Trophoblast cell (in vitro differentiated cells and primary cell): Measurements from ENCODE around the gene MAP3K15.

ENCODE experiments used
- DNase-seq, 2 donors: peaks; one replicate each; pipeline ENCODE4 v3.0.0-alpha.2; 2016
- H2AFZ ChIP-seq: 2 replicates; pipeline ENCODE4 v1.6.1; 2013; ENCODE audit warnings: low read length, moderate library complexity, mild to moderate bottlenecking; ENCODE audit not compliant: insufficient read depth, poor library complexity
- H2AK5ac ChIP-seq: 2 replicates; pipeline ENCODE4 v1.6.1; 2013; ENCODE audit warnings: mild to moderate bottlenecking, low read length
- H2BK120ac ChIP-seq: 2 replicates; pipeline ENCODE4 v1.6.1; 2013; ENCODE audit warnings: low read length, mild to moderate bottlenecking, moderate library complexity; ENCODE audit not compliant: insufficient read depth, poor library complexity
- H2BK12ac ChIP-seq: 2 replicates; pipeline ENCODE4 v1.6.1; 2013; ENCODE audit warnings: mild to moderate bottlenecking, low read length, moderate library complexity
- H2BK5ac ChIP-seq: 2 replicates; pipeline ENCODE4 v1.6.1; 2013; ENCODE audit warnings: low read length, low read depth, moderate library complexity, mild to moderate bottlenecking; ENCODE audit not compliant: poor library complexity
- H3K14ac ChIP-seq: 2 replicates; pipeline ENCODE4 v1.6.1; 2013; ENCODE audit warnings: mild to moderate bottlenecking, low read length
- H3K18ac ChIP-seq: 2 replicates; pipeline ENCODE4 v1.6.1; 2013; ENCODE audit warnings: mild to moderate bottlenecking, low read length
- H3K23ac ChIP-seq: 2 replicates; pipeline ENCODE4 v1.6.1; 2013; ENCODE audit warnings: low read length
- H3K27ac ChIP-seq: 2 replicates; pipeline ENCODE4 v1.5.1; 2013; ENCODE audit warnings: low read depth, mild to moderate bottlenecking, inconsistent platforms, low read length, moderate library complexity
- H3K27me3 ChIP-seq: 2 replicates; pipeline ENCODE4 v1.6.1; 2013; ENCODE audit warnings: inconsistent platforms, mild to moderate bottlenecking, low read length, moderate library complexity; ENCODE audit not compliant: insufficient read depth
- H3K36me3 ChIP-seq, 2 experiments: 1 replicate in 1 of 2; 2 replicates in 1 of 2; pipeline ENCODE4 v1.6.1; 2013; ENCODE audit warnings: low read length in 2 of 2, mild to moderate bottlenecking in 2 of 2, moderate library complexity in 1 of 2; ENCODE audit not compliant: insufficient read depth in 2 of 2, control insufficient read depth in 1 of 2
- H3K4ac ChIP-seq: 2 replicates; pipeline ENCODE4 v1.6.1; 2013; ENCODE audit warnings: low read depth, mild to moderate bottlenecking, low read length, moderate library complexity
- H3K4me1 ChIP-seq, 2 experiments: 1 replicate in 1 of 2; 2 replicates in 1 of 2; pipeline ENCODE4 v1.6.1; 2013; ENCODE audit warnings: low read length in 2 of 2, mild to moderate bottlenecking in 2 of 2, moderate library complexity in 1 of 2; ENCODE audit not compliant: insufficient read depth in 2 of 2, control insufficient read depth in 1 of 2
- H3K4me2 ChIP-seq: 2 replicates; pipeline ENCODE4 v1.6.1; 2013; ENCODE audit warnings: inconsistent platforms, mild to moderate bottlenecking, low read length, moderate library complexity
- H3K4me3 ChIP-seq: 2 replicates; pipeline ENCODE4 v1.5.1; 2013; ENCODE audit warnings: mild to moderate bottlenecking, low read depth, low read length, inconsistent platforms
- H3K79me1 ChIP-seq: one replicate; pipeline ENCODE4 v1.6.1; 2013; ENCODE audit warnings: low read length
- H3K79me2 ChIP-seq: 2 replicates; pipeline ENCODE4 v1.6.1; 2013; ENCODE audit warnings: low read length, mild to moderate bottlenecking; ENCODE audit not compliant: control insufficient read depth, insufficient read depth, poor library complexity
- H3K9ac ChIP-seq: 2 replicates; pipeline ENCODE4 v1.6.1; 2013; ENCODE audit warnings: mild to moderate bottlenecking, low read length
- H3K9me3 ChIP-seq: 2 replicates; pipeline ENCODE4 v1.6.1; 2013; ENCODE audit warnings: low read depth, mild to moderate bottlenecking, control low read depth, inconsistent platforms, low read length; ENCODE audit not compliant: insufficient read depth
- H4K12ac ChIP-seq: 2 replicates; pipeline ENCODE4 v1.6.1; 2013; ENCODE audit warnings: low read depth, mild to moderate bottlenecking, low read length, moderate library complexity
- H4K8ac ChIP-seq: 2 replicates; pipeline ENCODE4 v1.6.1; 2013; ENCODE audit warnings: low read depth, mild to moderate bottlenecking, low read length, moderate library complexity
- H4K91ac ChIP-seq: one replicate; pipeline ENCODE4 v1.6.1; 2013; ENCODE audit warnings: low read depth, mild to moderate bottlenecking, low read length, moderate library complexity
- WGBS: extraction: QIAGEN DNeasy Blood & Tissue Kit; methylation state at CpG from one replicate; pipeline ENCODE4 v1.1.7; 2013; ENCODE audit warnings: missing lambda C conversion rate; ENCODE audit not compliant: insufficient read length, insufficient coverage; ENCODE audit errors: extremely low coverage; 5-methylcytosine and 5-hydroxymethylcytosine counted together

The MAP3K15 gene

GRCh38 chrX:19382555-19383145 lies 132.7 kb downstream of the MAP3K15 start:
- no peak overlapping the region for H2BK5ac ChIP-seq
- H3K18ac ChIP-seq, result no peak overlapping the region
- H3K27me3 ChIP-seq, result no peaks in the 10 kb centered on the region
- no peak overlapping the region for H3K23ac ChIP-seq
- H4K12ac ChIP-seq, result no peak overlapping the region
- no peak overlapping the region for H2AFZ ChIP-seq
- no peak overlapping the region for H3K4me3 ChIP-seq
- no peak overlapping the region for H3K14ac ChIP-seq
- no peak overlapping the region for H4K91ac ChIP-seq
- H2AK5ac ChIP-seq, result no peak overlapping the region
- no peak overlapping the region for H3K4me2 ChIP-seq
- no peaks in the 10 kb centered on the region for H3K79me2 ChIP-seq
- no peaks in the 10 kb centered on the region for H3K36me3 ChIP-seq
- H2BK120ac ChIP-seq, result no peak overlapping the region
- WGBS, result no CpG with 5 or more reads among the region's 16 CpGs
- peak; percentile 49 to 54 for DNase-seq
- H3K9ac ChIP-seq, result no peak overlapping the region
- H3K4me1 ChIP-seq, result no peaks in the 10 kb centered on the region
- no peak overlapping the region for H2BK12ac ChIP-seq
- H4K8ac ChIP-seq, result no peak overlapping the region
- H3K79me1 ChIP-seq, result no peaks in the 10 kb centered on the region
- H3K27ac ChIP-seq, result no peak overlapping the region
- no peak overlapping the region for H3K4ac ChIP-seq
- H3K9me3 ChIP-seq, result no peaks in the 10 kb centered on the region

GRCh38 chrX:19381326-19381725 lies 134.0 kb downstream of the MAP3K15 start:
- Histone ChIP-seq H3K36me3 (no peaks in the 10 kb centered on the region), H3K27ac (no peak overlapping the region), H2AFZ (no peak overlapping the region), H3K4me1 (no peaks in the 10 kb centered on the region), H2BK5ac (no peak overlapping the region), H3K9ac (no peak overlapping the region), H2BK12ac (no peak overlapping the region), H3K79me1 (no peaks in the 10 kb centered on the region), H3K4me3 (no peak overlapping the region), H4K8ac (no peak overlapping the region), H2BK120ac (no peak overlapping the region), H3K27me3 (no peaks in the 10 kb centered on the region), H3K18ac (no peak overlapping the region), H4K91ac (no peak overlapping the region), H3K79me2 (no peaks in the 10 kb centered on the region), H3K9me3 (no peaks in the 10 kb centered on the region), H3K4me2 (no peak overlapping the region), H2AK5ac (no peak overlapping the region), H4K12ac (no peak overlapping the region), H3K14ac (no peak overlapping the region), H3K4ac (no peak overlapping the region), H3K23ac (no peak overlapping the region)
- WGBS, result no CpG with 5 or more reads among the region's 9 CpGs
- no peak for DNase-seq

- DNase-seq, result no peak
- Histone ChIP-seq H2BK12ac (no peak overlapping the region), H3K4me2 (no peak overlapping the region), H3K79me2 (no peaks in the 10 kb centered on the region), H4K12ac (peak overlapping the region; percentile 36), H3K14ac (no peak overlapping the region), H2BK5ac (no peak overlapping the region), H3K4me1 (peaks cover 2 to 5% of the 10 kb centered on the region in 2 experiments), H3K23ac (no peak overlapping the region), H4K91ac (no peak overlapping the region), H3K36me3 (no peaks in the 10 kb centered on the region), H3K27ac (no peak overlapping the region), H2BK120ac (no peak overlapping the region), H3K79me1 (peaks cover 2% of the 10 kb centered on the region), H2AFZ (no peak overlapping the region), H3K18ac (no peak overlapping the region), H3K4ac (no peak overlapping the region), H2AK5ac (no peak overlapping the region), H4K8ac (no peak overlapping the region), H3K4me3 (no peak overlapping the region), H3K9ac (no peak overlapping the region), H3K27me3 (peaks cover 6% of the 10 kb centered on the region), H3K9me3 (no peaks in the 10 kb centered on the region)
- WGBS, result no CpG with 5 or more reads among the region's 12 CpGs
Measured at GRCh38 chrX:19377799-19378198, 137.5 kb downstream of the MAP3K15 start.

GRCh38 chrX:19375546-19375945 lies 139.8 kb downstream of the MAP3K15 start:
- Histone ChIP-seq H3K4me1 (peaks cover 2 to 8% of the 10 kb centered on the region in 2 experiments), H3K9me3 (no peaks in the 10 kb centered on the region), H3K4me2 (no peak overlapping the region), H2AK5ac (no peak overlapping the region), H3K36me3 (no peaks in the 10 kb centered on the region), H3K27me3 (peaks cover 6% of the 10 kb centered on the region), H3K79me1 (peaks cover 2% of the 10 kb centered on the region), H3K4ac (no peak overlapping the region), H2AFZ (no peak overlapping the region), H3K18ac (no peak overlapping the region), H2BK120ac (no peak overlapping the region), H3K4me3 (no peak overlapping the region), H2BK5ac (no peak overlapping the region), H3K27ac (no peak overlapping the region), H2BK12ac (no peak overlapping the region), H3K14ac (no peak overlapping the region), H4K12ac (no peak overlapping the region), H4K8ac (no peak overlapping the region), H3K23ac (no peak overlapping the region), H4K91ac (no peak overlapping the region), H3K79me2 (no peaks in the 10 kb centered on the region), H3K9ac (no peak overlapping the region)
- no peak for DNase-seq
- no CpG with 5 or more reads among the region's 8 CpGs for WGBS
